HCT116 (cell line): ENCODE measurements around the gene OR4F6. TPM values are rescaled to one million over a fixed set of nuclear protein-coding genes. Genes with fewer than 3 reads are reported as not detected.

Experiments
- ATAC-seq: fragments of 200-7000 bp; cut with Tn5 transposase; 2 replicates; pipeline ENCODE4 v1.9.1; 2020; ENCODE audit warnings: mild to moderate bottlenecking, moderate library complexity
- BruUV-seq: library from RNA; stranded (reverse); fragments of 400-500 nt; replicated peaks from 2 replicates; lab custom pipeline; 2021; lab: Mats Ljungman, UMichigan
- CTCF ChIA-PET: fragments of 300-600 bp; sonication (Branson Sonifier 250); formaldehyde crosslinking; loops from one replicate; lab custom pipeline; 2021; ENCODE audit warnings: antibody characterized with exemption; lab: Charles Lee
- POLR2A ChIA-PET: fragments of 300-600, 350-600 bp; sonication (Branson Sonifier 250); formaldehyde crosslinking; loops from one replicate; lab custom pipeline; 2021; ENCODE audit warnings: antibody characterized with exemption; lab: Charles Lee
- RAD21 ChIA-PET, 2 experiments: fragments of 300-600 bp; sonication (Branson Sonifier 250); formaldehyde crosslinking; loops; one replicate each; lab custom pipeline; 2023; ENCODE audit warnings: low total read pairs in 2 of 2; ENCODE audit not compliant: uncharacterized antibody in 2 of 2, unreplicated experiment in 2 of 2, low non-redundant PET in 1 of 2; lab: Charles Lee
- DNase-seq: peaks from one replicate; pipeline ENCODE4 v3.0.0-alpha.2; 2010; ENCODE audit warnings: low read depth, low spot score
- H2AFZ ChIP-seq: fragments of 200-600 bp; shearing (Covaris generic), sonication (generic); 2 replicates; pipeline ENCODE4 v1.6.1; 2017; ENCODE audit warnings: low read depth, mixed run types, mixed read lengths, antibody characterized with exemption, low read length; ENCODE audit not compliant: poor library complexity, severe bottlenecking
- H3K27ac ChIP-seq: 2 replicates; pipeline ENCODE4 v1.5.1; 2012; ENCODE audit warnings: low read depth, low read length
- H3K27me3 ChIP-seq: fragments of 200-600 bp; sonication (generic); 2 replicates; pipeline ENCODE4 v1.6.1; 2016; ENCODE audit warnings: mixed run types, low read length, mixed read lengths; ENCODE audit not compliant: insufficient read depth
- H3K36me3 ChIP-seq, 2 experiments: fragments of 200-500 bp in 1 of 2; fragments of 200-600 bp in 1 of 2; sonication (Bioruptor generic) in 1 of 2; sonication (generic) in 1 of 2; 2 replicates each; pipeline versions ENCODE4 v1.5.1 to v1.6.1; 2014 to 2016; ENCODE audit warnings: low read length in 2 of 2, inconsistent platforms in 1 of 2, mixed read lengths in 1 of 2, mixed run types in 1 of 2; ENCODE audit not compliant: insufficient read depth in 2 of 2, control insufficient read depth in 1 of 2
- H3K4me1 ChIP-seq, 2 experiments: fragments of 200-600 bp in 1 of 2; sonication (generic) in 1 of 2; 2 replicates each; pipeline versions ENCODE4 v1.5.1 to v1.6.1; 2012 to 2017; ENCODE audit warnings: low read length in 2 of 2, inconsistent platforms in 1 of 2, mild to moderate bottlenecking in 1 of 2, mixed read lengths in 1 of 2, mixed run types in 1 of 2, moderate library complexity in 1 of 2; ENCODE audit not compliant: insufficient read depth in 2 of 2, control insufficient read depth in 1 of 2
- H3K4me2 ChIP-seq: fragments of 200-600 bp; sonication (generic); 2 replicates; pipeline ENCODE4 v1.6.1; 2017; ENCODE audit warnings: mixed run types, low read length, mixed read lengths
- H3K4me3 ChIP-seq, 2 experiments: fragments of 200-600 bp in 1 of 2; sonication (generic) in 1 of 2; replicated peaks in 1 of 2; 2 replicates each; pipeline ENCODE4 v1.5.1; 2011 to 2016; ENCODE audit warnings: low read length in 2 of 2, control low read depth in 1 of 2, low read depth in 1 of 2, mild to moderate bottlenecking in 1 of 2, mixed read lengths in 1 of 2, mixed run types in 1 of 2
- H3K79me2 ChIP-seq: fragments of 200-600 bp; sonication (generic); 2 replicates; pipeline ENCODE4 v1.6.1; 2017; ENCODE audit warnings: mild to moderate bottlenecking, mixed run types, low read length, moderate library complexity, mixed read lengths; ENCODE audit not compliant: insufficient read depth
- H3K9ac ChIP-seq: fragments of 200-600 bp; sonication (generic); 2 replicates; pipeline ENCODE4 v1.6.1; 2016; ENCODE audit warnings: low read length, mixed read lengths
- H3K9me2 ChIP-seq: fragments of 200-600 bp; sonication (generic), shearing (Covaris generic); 2 replicates; pipeline ENCODE4 v1.6.1; 2017; ENCODE audit warnings: mixed run types, mild to moderate bottlenecking, moderate library complexity; ENCODE audit not compliant: insufficient read depth
- H3K9me3 ChIP-seq, 2 experiments: fragments of 200-500 bp in 1 of 2; fragments of 200-600 bp in 1 of 2; sonication (Bioruptor generic) in 1 of 2; sonication (generic) in 1 of 2; 2 replicates each; pipeline ENCODE4 v1.6.1; 2014 to 2017; ENCODE audit warnings: low read length in 2 of 2, mixed read lengths in 2 of 2, inconsistent platforms in 1 of 2, low read depth in 1 of 2, mild to moderate bottlenecking in 1 of 2, mixed run types in 1 of 2, moderate library complexity in 1 of 2; ENCODE audit not compliant: control insufficient read depth in 1 of 2, insufficient read depth in 1 of 2
- H4K20me1 ChIP-seq: fragments of 200-600 bp; sonication (generic), shearing (Covaris generic); 2 replicates; pipeline ENCODE4 v1.6.1; 2017; ENCODE audit warnings: mixed run types, mild to moderate bottlenecking, moderate library complexity; ENCODE audit not compliant: insufficient read depth
- CBX3 ChIP-seq: IDR thresholded peaks from 2 replicates; pipeline ENCODE4 v1.6.1; 2012; ENCODE audit warnings: low read depth
- EGR1 ChIP-seq: IDR thresholded peaks from 2 replicates; pipeline ENCODE4 v1.6.1; 2012; ENCODE audit warnings: low read depth
- EZH2 ChIP-seq: fragments of 200-600 bp; sonication (generic); IDR thresholded peaks from 2 replicates; pipeline ENCODE4 v1.6.1; 2017; ENCODE audit warnings: antibody characterized with exemption, mixed run types
- FOSL1 ChIP-seq: IDR thresholded peaks from 2 replicates; pipeline ENCODE4 v1.6.1; 2012; ENCODE audit warnings: low read depth
- JUND ChIP-seq: IDR thresholded peaks from 2 replicates; pipeline ENCODE4 v1.6.1; 2012
- POLR2AphosphoS5 ChIP-seq: IDR thresholded peaks from 2 replicates; pipeline ENCODE4 v1.6.1; 2011; ENCODE audit warnings: mild to moderate bottlenecking, low read depth, low read length, moderate library complexity
- RAD21 ChIP-seq: IDR thresholded peaks from 2 replicates; pipeline ENCODE4 v1.6.1; 2012; ENCODE audit warnings: low read depth, mild to moderate bottlenecking
- SIN3A ChIP-seq: IDR thresholded peaks from 2 replicates; pipeline ENCODE4 v1.6.1; 2012; ENCODE audit warnings: low read depth
- SP1 ChIP-seq: IDR thresholded peaks from 2 replicates; pipeline ENCODE4 v1.6.1; 2012; ENCODE audit warnings: low read depth
- SRF ChIP-seq: IDR thresholded peaks from 2 replicates; pipeline ENCODE4 v1.6.1; 2012; ENCODE audit warnings: low read depth
- TCF7L2 ChIP-seq: IDR thresholded peaks from 2 replicates; pipeline ENCODE4 v1.7.0; 2011; ENCODE audit warnings: borderline replicate concordance, inconsistent platforms; ENCODE audit not compliant: insufficient read depth, insufficient read length; ENCODE audit errors: extremely low read depth
- ZFX ChIP-seq: fragments of 450-650 bp; IDR thresholded peaks from 2 replicates; pipeline ENCODE4 v1.6.1; 2017
- intact Hi-C: fragments of 100-400 bp; cut with micrococcal nuclease; formaldehyde crosslinking; loops from 2 replicates; pipeline ENCODE4 v1.10.0; 2022
- total RNA-seq: library from RNA; stranded (reverse); gene quantifications from one replicate; pipeline ENCODE4 v1.2.1, GENCODE V29; 2021; ENCODE audit not compliant: unreplicated experiment
- TF ChIP-seq, protein P1 (sequence below): IDR thresholded peaks from 2 replicates; pipeline ENCODE4 v1.6.1; 2012; ENCODE audit warnings: low read depth
- TF ChIP-seq, protein P2 (sequence below), 3 experiments: fragments of 200-600 bp in 1 of 3; sonication (generic) in 1 of 3; IDR thresholded peaks in 2 of 3; conservative IDR thresholded peaks in 1 of 3; 2 replicates each; pipeline ENCODE4 v1.5.1; 2012 to 2017; ENCODE audit warnings: low read depth in 2 of 3, low read length in 2 of 3, antibody characterized with exemption in 1 of 3, borderline replicate concordance in 1 of 3, control low read depth in 1 of 3, mild to moderate bottlenecking in 1 of 3, mixed read lengths in 1 of 3, mixed run types in 1 of 3, moderate library complexity in 1 of 3; ENCODE audit not compliant: insufficient read depth in 1 of 3
- TF ChIP-seq, protein P3 (sequence below): IDR thresholded peaks from 2 replicates; pipeline ENCODE4 v1.6.1; 2012
- TF ChIP-seq, protein P4 (sequence below): IDR thresholded peaks from 2 replicates; pipeline ENCODE4 v1.6.1; 2012

Gene OR4F6
- total RNA-seq, 1 experiment from 2014 or later, result not detected

DNA sequence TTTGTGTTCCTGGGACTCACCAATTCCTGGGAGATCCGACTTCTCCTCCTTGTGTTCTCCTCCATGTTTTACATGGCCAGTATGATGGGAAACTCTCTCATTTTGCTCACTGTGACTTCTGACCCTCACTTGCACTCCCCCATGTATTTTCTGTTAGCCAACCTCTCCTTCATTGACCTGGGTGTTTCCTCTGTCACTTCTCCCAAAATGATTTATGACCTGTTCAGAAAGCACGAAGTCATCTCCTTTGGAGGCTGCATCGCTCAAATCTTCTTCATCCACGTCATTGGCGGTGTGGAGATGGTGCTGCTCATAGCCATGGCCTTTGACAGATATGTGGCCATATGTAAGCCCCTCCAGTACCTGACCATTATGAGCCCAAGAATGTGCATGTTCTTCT, 25.5 kb downstream of the OR4F6 start:
- Histone ChIP-seq H3K36me3 (no peaks in the 10 kb centered on the region), H3K79me2 (no peaks in the 10 kb centered on the region), H3K27ac (no peak overlapping the region), H3K9me2 (no peaks in the 10 kb centered on the region), H3K27me3 (peaks cover 27% of the 10 kb centered on the region), H4K20me1 (no peaks in the 10 kb centered on the region), H3K9me3 (no peaks in the 10 kb centered on the region), H2AFZ (no peak overlapping the region), H3K4me1 (no peaks in the 10 kb centered on the region), H3K4me3 (no peak overlapping the region)
- RAD21 ChIA-PET, result no interaction called here
- no peak for ATAC-seq
- no peak for TF ChIP-seq EZH2
- TF ChIP-seq, protein P1, sequence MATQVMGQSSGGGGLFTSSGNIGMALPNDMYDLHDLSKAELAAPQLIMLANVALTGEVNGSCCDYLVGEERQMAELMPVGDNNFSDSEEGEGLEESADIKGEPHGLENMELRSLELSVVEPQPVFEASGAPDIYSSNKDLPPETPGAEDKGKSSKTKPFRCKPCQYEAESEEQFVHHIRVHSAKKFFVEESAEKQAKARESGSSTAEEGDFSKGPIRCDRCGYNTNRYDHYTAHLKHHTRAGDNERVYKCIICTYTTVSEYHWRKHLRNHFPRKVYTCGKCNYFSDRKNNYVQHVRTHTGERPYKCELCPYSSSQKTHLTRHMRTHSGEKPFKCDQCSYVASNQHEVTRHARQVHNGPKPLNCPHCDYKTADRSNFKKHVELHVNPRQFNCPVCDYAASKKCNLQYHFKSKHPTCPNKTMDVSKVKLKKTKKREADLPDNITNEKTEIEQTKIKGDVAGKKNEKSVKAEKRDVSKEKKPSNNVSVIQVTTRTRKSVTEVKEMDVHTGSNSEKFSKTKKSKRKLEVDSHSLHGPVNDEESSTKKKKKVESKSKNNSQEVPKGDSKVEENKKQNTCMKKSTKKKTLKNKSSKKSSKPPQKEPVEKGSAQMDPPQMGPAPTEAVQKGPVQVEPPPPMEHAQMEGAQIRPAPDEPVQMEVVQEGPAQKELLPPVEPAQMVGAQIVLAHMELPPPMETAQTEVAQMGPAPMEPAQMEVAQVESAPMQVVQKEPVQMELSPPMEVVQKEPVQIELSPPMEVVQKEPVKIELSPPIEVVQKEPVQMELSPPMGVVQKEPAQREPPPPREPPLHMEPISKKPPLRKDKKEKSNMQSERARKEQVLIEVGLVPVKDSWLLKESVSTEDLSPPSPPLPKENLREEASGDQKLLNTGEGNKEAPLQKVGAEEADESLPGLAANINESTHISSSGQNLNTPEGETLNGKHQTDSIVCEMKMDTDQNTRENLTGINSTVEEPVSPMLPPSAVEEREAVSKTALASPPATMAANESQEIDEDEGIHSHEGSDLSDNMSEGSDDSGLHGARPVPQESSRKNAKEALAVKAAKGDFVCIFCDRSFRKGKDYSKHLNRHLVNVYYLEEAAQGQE, result no peak
- no peak for TF ChIP-seq EGR1
- no peak for TF ChIP-seq SRF
- TF ChIP-seq, protein P2, sequence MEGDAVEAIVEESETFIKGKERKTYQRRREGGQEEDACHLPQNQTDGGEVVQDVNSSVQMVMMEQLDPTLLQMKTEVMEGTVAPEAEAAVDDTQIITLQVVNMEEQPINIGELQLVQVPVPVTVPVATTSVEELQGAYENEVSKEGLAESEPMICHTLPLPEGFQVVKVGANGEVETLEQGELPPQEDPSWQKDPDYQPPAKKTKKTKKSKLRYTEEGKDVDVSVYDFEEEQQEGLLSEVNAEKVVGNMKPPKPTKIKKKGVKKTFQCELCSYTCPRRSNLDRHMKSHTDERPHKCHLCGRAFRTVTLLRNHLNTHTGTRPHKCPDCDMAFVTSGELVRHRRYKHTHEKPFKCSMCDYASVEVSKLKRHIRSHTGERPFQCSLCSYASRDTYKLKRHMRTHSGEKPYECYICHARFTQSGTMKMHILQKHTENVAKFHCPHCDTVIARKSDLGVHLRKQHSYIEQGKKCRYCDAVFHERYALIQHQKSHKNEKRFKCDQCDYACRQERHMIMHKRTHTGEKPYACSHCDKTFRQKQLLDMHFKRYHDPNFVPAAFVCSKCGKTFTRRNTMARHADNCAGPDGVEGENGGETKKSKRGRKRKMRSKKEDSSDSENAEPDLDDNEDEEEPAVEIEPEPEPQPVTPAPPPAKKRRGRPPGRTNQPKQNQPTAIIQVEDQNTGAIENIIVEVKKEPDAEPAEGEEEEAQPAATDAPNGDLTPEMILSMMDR (IDR thresholded peaks at IDR 0.05 in 2 of 3, conservative IDR thresholded peaks at IDR 0.05 in 1 of 3; ENCODE audit: borderline replicate concordance in 1 of 3, insufficient read depth in 1 of 3, low read depth in 2 of 3, low read length in 2 of 3), result no peak
- no peak for TF ChIP-seq ZFX
- TF ChIP-seq JUND, result no peak
- TF ChIP-seq RAD21, result no peak
- TF ChIP-seq SIN3A, result no peak
- TF ChIP-seq FOSL1, result no peak
- no peak for TF ChIP-seq TCF7L2
- TF ChIP-seq, protein P3, sequence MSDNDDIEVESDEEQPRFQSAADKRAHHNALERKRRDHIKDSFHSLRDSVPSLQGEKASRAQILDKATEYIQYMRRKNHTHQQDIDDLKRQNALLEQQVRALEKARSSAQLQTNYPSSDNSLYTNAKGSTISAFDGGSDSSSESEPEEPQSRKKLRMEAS, result no peak
- TF ChIP-seq CBX3, result no peak
- TF ChIP-seq, protein P4, sequence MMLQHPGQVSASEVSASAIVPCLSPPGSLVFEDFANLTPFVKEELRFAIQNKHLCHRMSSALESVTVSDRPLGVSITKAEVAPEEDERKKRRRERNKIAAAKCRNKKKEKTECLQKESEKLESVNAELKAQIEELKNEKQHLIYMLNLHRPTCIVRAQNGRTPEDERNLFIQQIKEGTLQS, result no peak
- no peak for TF ChIP-seq SP1
- no peak for TF ChIP-seq POLR2AphosphoS5
- TF ChIP-seq, all 23 proteins: peak for 0
- intact Hi-C loops, result no loop called here
- Histone ChIP-seq H3K9ac (no peak overlapping the region), H3K4me2 (no peak overlapping the region)
- no peak for DNase-seq
- CTCF ChIA-PET, result no interaction called here
- POLR2A ChIA-PET, result no interaction called here
- BruUV-seq, result no TSS peak
